ENCODE data around the gene SMNDC1. TPM values are rescaled to one million over a fixed set of nuclear protein-coding genes. Genes with fewer than 3 reads are reported as not detected.

The SMNDC1 gene
- total RNA-seq = 10 to 100 TPM; 13.5 to 28.2 (median 22.9) TPM

DNA sequence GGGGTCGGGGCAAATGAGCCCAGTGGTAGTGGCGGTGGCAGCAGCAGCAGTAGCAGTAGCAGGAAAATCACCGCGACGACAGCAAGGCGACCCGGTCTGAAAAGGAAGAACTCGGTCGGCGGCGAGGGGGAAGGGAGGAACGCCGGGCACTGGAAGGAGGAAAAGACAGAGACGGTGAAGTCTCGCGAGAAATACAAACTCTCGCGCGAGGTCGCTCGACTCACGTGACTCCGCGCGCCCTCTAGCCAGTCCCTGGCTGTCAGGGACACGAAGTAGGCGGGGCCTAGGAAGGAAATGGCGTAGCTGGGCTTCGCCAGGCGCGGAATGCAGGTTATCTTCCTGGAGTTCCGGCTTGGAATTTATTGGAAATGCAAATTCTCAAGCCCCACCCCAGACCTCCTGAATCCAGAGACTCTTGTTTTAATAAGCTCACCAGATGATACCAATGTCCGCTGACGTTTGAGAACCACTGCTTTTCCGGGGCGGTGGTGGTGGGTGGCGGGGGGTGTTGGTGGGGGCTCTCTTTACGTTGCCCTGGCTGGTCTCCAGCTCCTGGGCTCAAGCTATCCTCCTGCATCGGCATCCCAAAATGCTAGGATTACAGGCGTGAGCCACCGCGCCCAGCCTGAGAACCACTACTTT, at the start of gene SMNDC1:
TSS of gene SMNDC1 (minus strand) at position 141 of the 642 bp plus-strand sequence. CDS start 1,333 bp downstream, outside the sequence.
- Histone ChIP-seq H3K36me3 (peaks cover 0 to 31% (median 18%) of the 10 kb centered on the region in 4 donors), H3K27ac (peak within 1 kb of the TSS; percentile 95 to 97 (median 96)), H3K4me3 (peak within 1 kb of the TSS; percentile 32 to 88 (median 76)), H3K9me3 (no peaks in the 10 kb centered on the region), H3K27me3 (no peaks in the 10 kb centered on the region), H3K4me1 (peaks cover 33 to 48% (median 38%) of the 10 kb centered on the region in 4 donors)
- WGBS, 2 donors = 0 to 1% methylated on average over 38 to 42 of the region's 42 CpGs
- ATAC-seq (ENCODE audit: low FRiP score in 2 of 2) (peak; percentile 98 to 99), DNase-seq (peak; percentile 95 to 97)
- TF ChIP-seq POLR2AphosphoS5 (IDR thresholded peaks at IDR 0.05) (peak; percentile 91 to 93), EP300 (IDR thresholded peaks at IDR 0.05) (peak in 1 of 4 donors; percentile 62), POLR2A (IDR thresholded peaks at IDR 0.05) (peak in 3 of 4 donors; percentile 39 to 87 (median 78))
- TF ChIP-seq, protein P1, sequence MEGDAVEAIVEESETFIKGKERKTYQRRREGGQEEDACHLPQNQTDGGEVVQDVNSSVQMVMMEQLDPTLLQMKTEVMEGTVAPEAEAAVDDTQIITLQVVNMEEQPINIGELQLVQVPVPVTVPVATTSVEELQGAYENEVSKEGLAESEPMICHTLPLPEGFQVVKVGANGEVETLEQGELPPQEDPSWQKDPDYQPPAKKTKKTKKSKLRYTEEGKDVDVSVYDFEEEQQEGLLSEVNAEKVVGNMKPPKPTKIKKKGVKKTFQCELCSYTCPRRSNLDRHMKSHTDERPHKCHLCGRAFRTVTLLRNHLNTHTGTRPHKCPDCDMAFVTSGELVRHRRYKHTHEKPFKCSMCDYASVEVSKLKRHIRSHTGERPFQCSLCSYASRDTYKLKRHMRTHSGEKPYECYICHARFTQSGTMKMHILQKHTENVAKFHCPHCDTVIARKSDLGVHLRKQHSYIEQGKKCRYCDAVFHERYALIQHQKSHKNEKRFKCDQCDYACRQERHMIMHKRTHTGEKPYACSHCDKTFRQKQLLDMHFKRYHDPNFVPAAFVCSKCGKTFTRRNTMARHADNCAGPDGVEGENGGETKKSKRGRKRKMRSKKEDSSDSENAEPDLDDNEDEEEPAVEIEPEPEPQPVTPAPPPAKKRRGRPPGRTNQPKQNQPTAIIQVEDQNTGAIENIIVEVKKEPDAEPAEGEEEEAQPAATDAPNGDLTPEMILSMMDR (IDR thresholded peaks at IDR 0.05) = peak in 1 of 6 experiments; percentile 8

DNA sequence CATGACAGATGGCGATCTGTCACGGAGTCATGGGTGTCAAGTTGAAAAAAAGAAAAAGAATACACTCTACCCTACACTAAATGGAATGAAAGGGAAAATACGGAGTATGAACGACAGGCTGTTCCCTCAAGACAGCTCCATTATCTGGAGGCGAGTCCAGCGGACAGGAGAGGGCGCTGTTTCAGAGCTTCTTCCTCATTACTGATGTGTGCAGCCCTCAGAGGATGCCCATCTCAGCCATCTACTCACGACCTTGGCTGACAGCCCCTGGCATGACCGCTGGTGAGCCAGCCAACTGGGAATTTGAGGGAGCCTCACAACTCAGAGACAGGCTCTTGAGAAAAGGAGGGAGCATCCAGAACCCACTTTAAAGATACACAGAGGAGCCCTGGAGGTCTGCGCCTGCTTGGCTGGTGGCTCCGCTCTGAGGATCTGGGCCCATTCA, 49.6 kb upstream of the SMNDC1 start:
- no peak overlapping the region for H3K4me3 ChIP-seq
- peaks cover 14 to 30% (median 24%) of the 10 kb centered on the region in 4 donors for H3K4me1 ChIP-seq
- no peaks in the 10 kb centered on the region for H3K9me3 ChIP-seq
- 35 to 41% methylated on average over 10 to 11 of the region's 11 CpGs for WGBS, 2 donors
- no peaks in the 10 kb centered on the region for H3K36me3 ChIP-seq
- H3K27me3 ChIP-seq = no peaks in the 10 kb centered on the region
- H3K27ac ChIP-seq = peak overlapping the region in 1 of 4 donors; percentile 21
- DNase-seq (peak in 1 of 2 donors; percentile 84), ATAC-seq (ENCODE audit: low FRiP score in 2 of 2) (peak; percentile 70 to 77)
- no peak for TF ChIP-seq EP300 (IDR thresholded peaks at IDR 0.05)
- TF ChIP-seq, protein P1 (IDR thresholded peaks at IDR 0.05) = peak; percentile 55 to 85 (median 74)

DNA sequence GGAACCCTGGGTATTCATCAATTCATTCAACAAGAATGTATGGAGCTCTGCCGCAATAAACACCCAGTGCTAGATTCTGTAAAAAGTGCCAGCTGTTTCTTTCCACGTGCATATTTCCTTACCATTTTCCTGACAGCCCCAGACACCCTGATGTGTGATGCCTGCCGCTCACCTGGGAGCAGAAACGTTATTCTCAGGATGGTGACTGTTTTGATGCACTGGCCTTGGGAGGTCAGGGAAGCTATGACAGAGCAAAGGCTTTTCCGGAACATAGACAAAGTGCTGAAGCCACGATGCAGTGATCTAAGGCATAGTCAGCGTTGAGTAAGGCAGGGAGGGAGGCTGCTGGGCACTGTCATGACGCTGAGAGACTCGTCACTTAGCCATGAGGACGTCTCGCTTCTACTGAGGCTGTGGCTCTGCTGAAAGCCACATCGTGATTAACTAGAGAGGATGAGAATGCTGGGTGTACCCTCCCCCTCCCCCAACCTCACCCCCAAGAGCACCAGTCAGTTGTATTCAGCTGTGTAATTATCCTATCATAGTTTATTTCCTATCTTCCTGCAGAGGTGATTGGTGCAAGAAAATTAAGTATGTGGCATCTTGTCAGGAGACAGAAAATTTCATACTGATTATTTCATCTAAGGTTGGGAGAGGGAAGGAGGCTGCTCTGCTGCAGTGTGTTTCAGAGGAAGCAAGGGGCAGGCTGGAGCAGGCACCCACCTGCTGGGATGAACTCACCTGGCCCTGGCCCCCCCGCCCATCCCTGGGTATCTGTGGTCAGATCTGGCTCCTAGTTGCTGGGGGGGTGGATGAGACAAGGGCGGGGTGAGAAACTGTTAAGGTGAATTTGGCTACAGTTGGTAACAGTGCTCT, 48.8 kb upstream of the SMNDC1 start:
- Histone ChIP-seq H3K4me3 (no peak overlapping the region), H3K27me3 (no peaks in the 10 kb centered on the region), H3K27ac (peak overlapping the region in 1 of 4 donors; percentile 21), H3K9me3 (no peaks in the 10 kb centered on the region), H3K36me3 (no peaks in the 10 kb centered on the region), H3K4me1 (peaks cover 14 to 30% (median 24%) of the 10 kb centered on the region in 4 donors)
- WGBS, 2 donors = 35 to 38% methylated on average over 14 of the region's 14 CpGs
- ATAC-seq (ENCODE audit: low FRiP score in 2 of 2) = peak in 1 of 2 donors; percentile 50
- TF ChIP-seq EP300 (IDR thresholded peaks at IDR 0.05) (no peak), POLR2AphosphoS5 (IDR thresholded peaks at IDR 0.05) (peak in 1 of 2 donors; percentile 17)
- DNase-seq = peak in 1 of 2 donors; percentile 15

DNA sequence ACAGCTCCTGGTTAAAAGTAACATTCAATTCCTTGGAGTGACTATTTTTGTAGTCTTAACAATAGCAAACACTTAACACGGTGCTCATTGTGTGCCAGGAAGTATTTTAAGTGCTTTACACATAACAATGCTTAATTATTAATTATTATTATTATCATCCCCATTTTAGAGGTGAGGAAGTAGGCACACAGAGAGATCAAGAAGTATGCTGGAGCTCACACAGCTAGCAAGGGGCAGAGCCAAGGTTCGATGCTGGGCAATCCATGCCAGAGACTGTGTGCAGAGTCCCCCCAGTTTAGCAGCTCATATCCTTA, 48.2 kb upstream of the SMNDC1 start:
- Histone ChIP-seq H3K4me1 (peaks cover 14 to 27% (median 24%) of the 10 kb centered on the region in 4 donors), H3K36me3 (no peaks in the 10 kb centered on the region), H3K4me3 (no peak overlapping the region), H3K27ac (no peak overlapping the region), H3K27me3 (no peaks in the 10 kb centered on the region), H3K9me3 (no peaks in the 10 kb centered on the region)
- 27 to 36% methylated on average over 2 of the region's 2 CpGs for WGBS, 2 donors
- no peak for TF ChIP-seq EP300 (IDR thresholded peaks at IDR 0.05)
- no peak for TF ChIP-seq POLR2AphosphoS5 (IDR thresholded peaks at IDR 0.05)
- TF ChIP-seq, protein P1 (IDR thresholded peaks at IDR 0.05) = no peak
- no peak for TF ChIP-seq POLR2A (IDR thresholded peaks at IDR 0.05)
- no peak for DNase-seq
- ATAC-seq (ENCODE audit: low FRiP score in 2 of 2) = no peak

DNA sequence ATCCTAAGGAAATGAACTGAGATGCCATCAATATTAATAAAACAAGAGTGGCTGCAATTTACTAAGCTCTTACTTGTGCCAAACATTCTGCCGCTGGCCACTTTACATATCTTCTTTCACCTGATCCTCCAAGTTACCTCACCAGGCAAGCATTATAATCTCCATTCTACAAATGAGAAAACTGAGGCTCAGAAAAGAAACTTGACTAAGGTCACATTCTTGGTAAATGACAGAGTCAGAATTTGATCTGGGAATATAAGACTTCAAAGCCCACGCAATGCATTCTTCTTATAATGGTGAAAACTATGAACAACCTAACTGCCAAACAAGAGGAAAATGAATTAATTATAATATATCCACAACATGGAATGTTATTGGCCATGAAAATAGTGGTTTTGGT, 46.1 kb upstream of the SMNDC1 start:
- Histone ChIP-seq H3K36me3 (no peaks in the 10 kb centered on the region), H3K4me1 (peaks cover 6 to 18% (median 12%) of the 10 kb centered on the region in 4 donors), H3K9me3 (no peaks in the 10 kb centered on the region), H3K27me3 (no peaks in the 10 kb centered on the region), H3K4me3 (no peak overlapping the region), H3K27ac (no peak overlapping the region)
- 95 to 98% methylated on average over 2 of the region's 2 CpGs for WGBS, 2 donors
- TF ChIP-seq EP300 (IDR thresholded peaks at IDR 0.05) (no peak), POLR2A (IDR thresholded peaks at IDR 0.05) (no peak), POLR2AphosphoS5 (IDR thresholded peaks at IDR 0.05) (no peak)
- TF ChIP-seq, protein P1 (IDR thresholded peaks at IDR 0.05) = no peak
- no peak for DNase-seq
- no peak for ATAC-seq (ENCODE audit: low FRiP score in 2 of 2)
